ENCODE measurements around the gene FSHR.

Gene FSHR

DNA sequence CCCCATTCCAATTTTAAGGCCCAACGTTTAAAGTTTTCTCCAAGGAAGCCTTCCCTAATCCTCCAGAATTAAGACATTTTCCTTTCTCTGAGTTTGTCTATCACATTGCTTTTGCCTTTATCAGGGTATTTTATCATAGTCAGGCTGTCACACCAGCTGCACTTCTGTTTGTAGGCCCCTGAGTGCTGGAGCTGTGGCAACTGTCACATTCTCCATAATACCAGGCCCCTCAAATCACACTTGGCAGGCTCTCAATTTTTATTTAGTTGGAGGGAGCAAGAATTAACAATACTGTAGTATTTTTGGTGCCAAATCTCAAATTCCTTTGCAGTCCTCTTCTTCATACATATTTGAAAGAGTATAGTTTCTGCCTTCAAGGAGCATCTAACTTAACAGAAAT lies 122.2 kb downstream of the FSHR start:
- H3K27me3 ChIP-seq (replicated peaks; ENCODE audit: control insufficient read depth, insufficient read depth, low read length): no peaks in the 10 kb centered on the region
- no peaks in the 10 kb centered on the region for H3K9me3 ChIP-seq (ENCODE audit: control insufficient read depth, low read length)
- H3K4me1 ChIP-seq (ENCODE audit: control insufficient read depth, insufficient read depth, low read length): no peaks in the 10 kb centered on the region
- no peak for DNase-seq (ENCODE audit: low read depth)
- no peaks in the 10 kb centered on the region for H3K36me3 ChIP-seq (ENCODE audit: control insufficient read depth, insufficient read depth, low read length, severe bottlenecking)
- no peak overlapping the region for H3K9ac ChIP-seq (ENCODE audit: low read length)
- no peak overlapping the region for H3K4me3 ChIP-seq (ENCODE audit: low read length)

DNA sequence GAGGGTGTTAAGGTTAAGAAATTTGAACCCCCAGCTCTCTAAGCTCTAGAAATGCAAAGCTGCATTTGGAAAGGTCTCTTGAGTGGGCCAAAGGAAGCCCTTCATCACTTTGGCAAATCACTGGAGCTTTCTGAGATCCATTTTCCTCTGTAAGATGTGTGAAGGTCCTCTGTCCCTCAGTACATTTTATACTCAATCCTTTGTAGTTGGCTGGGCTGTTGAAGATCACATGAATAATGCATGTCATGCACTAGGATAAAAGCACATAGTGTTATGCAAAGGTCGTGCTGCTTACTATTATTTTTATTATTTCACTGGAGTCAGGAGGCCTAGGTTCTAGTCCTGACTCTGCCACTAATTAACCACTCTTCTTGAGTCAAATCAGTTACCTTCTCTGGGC lies 124.9 kb downstream of the FSHR start:
- H3K4me1 ChIP-seq (ENCODE audit: control insufficient read depth, insufficient read depth, low read length): no peaks in the 10 kb centered on the region
- no peaks in the 10 kb centered on the region for H3K36me3 ChIP-seq (ENCODE audit: control insufficient read depth, insufficient read depth, low read length, severe bottlenecking)
- no peak for DNase-seq (ENCODE audit: low read depth)
- no peaks in the 10 kb centered on the region for H3K27me3 ChIP-seq (replicated peaks; ENCODE audit: control insufficient read depth, insufficient read depth, low read length)
- no peak overlapping the region for H3K4me3 ChIP-seq (ENCODE audit: low read length)
- no peak overlapping the region for H3K9ac ChIP-seq (ENCODE audit: low read length)
- H3K9me3 ChIP-seq (ENCODE audit: control insufficient read depth, low read length): no peaks in the 10 kb centered on the region

DNA sequence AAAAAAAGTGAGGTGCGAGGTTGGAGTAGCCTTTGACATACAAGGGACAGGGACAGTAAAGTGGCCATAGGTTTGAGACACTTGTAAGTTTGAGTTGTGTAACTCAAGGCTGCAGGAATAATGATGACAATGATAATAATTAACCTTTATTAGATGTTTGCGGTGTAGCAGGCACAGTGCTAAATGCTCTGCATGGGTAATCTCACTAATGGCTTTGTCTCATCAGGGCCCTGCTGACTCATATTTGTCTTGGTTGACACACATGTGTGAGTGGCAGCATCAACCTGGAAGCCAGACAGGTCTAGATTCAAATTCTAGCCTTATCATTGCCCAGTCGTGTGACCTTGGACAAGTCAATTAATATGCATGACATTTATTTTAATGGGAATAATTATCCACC lies 126.2 kb downstream of the FSHR start:
- no peak overlapping the region for H3K9ac ChIP-seq (ENCODE audit: low read length)
- H3K4me3 ChIP-seq (ENCODE audit: low read length): no peak overlapping the region
- no peaks in the 10 kb centered on the region for H3K9me3 ChIP-seq (ENCODE audit: control insufficient read depth, low read length)
- no peak for DNase-seq (ENCODE audit: low read depth)
- H3K36me3 ChIP-seq (ENCODE audit: control insufficient read depth, insufficient read depth, low read length, severe bottlenecking): no peaks in the 10 kb centered on the region
- no peaks in the 10 kb centered on the region for H3K27me3 ChIP-seq (replicated peaks; ENCODE audit: control insufficient read depth, insufficient read depth, low read length)
- no peaks in the 10 kb centered on the region for H3K4me1 ChIP-seq (ENCODE audit: control insufficient read depth, insufficient read depth, low read length)

DNA sequence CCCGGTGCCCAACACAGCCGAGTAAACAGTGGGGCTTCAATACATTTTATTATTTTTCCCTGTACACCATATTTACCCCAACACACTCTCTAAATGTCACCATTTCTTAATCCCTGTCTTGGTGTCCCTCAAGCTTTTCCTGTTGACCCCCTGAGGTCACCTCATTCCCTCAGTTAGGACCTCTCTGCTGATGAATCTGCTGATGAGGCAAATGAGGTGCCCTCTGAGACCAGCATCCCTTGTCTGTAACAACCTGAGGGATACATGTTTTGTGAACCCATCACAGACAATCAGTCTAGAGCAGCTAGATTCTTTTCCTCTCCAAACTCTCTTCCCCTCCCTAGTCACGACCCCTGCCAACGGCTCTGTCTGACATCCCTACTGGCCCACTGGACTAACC lies 127.6 kb downstream of the FSHR start:
- H3K4me1 ChIP-seq (ENCODE audit: control insufficient read depth, insufficient read depth, low read length): no peaks in the 10 kb centered on the region
- H3K9me3 ChIP-seq (ENCODE audit: control insufficient read depth, low read length): no peaks in the 10 kb centered on the region
- H3K4me3 ChIP-seq (ENCODE audit: low read length): no peak overlapping the region

DNA sequence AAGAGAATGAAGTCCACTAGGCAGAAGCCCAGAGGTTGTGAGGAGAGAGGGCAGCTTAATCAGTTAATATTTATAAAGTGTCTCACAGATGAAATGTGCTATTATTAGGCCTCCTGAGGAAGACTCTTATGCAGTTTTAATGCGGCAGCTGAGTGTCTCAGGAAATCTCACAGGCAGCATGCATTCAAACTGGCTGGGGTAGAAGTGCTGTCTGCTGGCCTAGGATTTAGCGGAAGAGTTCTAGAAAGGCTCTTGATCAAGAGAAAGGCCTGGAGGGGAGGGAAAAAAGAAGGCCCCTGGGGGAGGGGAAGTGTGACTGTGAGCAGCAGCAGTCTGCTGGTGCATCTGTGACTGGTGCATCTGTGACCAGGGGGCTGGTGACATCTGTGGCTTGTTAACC lies 133.0 kb downstream of the FSHR start:
- DNase-seq (ENCODE audit: low read depth): no peak

More for the DNA sequence above, 127.6 kb downstream of the FSHR start:
- Histone ChIP-seq H3K9ac (ENCODE audit: low read length) (no peak overlapping the region), H3K36me3 (ENCODE audit: control insufficient read depth, insufficient read depth, low read length, severe bottlenecking) (no peaks in the 10 kb centered on the region), H3K27me3 (replicated peaks; ENCODE audit: control insufficient read depth, insufficient read depth, low read length) (no peaks in the 10 kb centered on the region)
- no peak for DNase-seq (ENCODE audit: low read depth)

DNA sequence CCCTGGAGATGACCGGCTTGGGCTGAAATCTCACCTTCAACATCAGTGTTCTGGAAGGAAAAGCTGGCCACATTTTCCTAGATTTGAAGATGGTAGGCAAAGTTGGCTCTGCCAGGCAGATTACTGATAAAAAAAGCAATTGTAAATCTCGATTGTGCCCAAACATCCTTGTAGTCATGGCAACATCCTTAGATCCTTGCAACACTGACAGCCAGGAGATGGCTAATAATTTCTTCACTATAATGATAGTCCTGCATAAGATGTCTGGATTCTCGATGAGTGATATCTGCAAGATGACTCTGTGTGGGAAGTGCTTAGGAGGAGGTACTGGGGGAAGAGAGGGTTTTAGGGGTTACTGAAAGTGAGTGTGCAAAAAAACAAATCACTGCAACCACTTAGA lies 149.1 kb downstream of the FSHR start:
- DNase-seq (ENCODE audit: low read depth): no peak
- Histone ChIP-seq H3K36me3 (ENCODE audit: control insufficient read depth, insufficient read depth, low read length, severe bottlenecking) (no peaks in the 10 kb centered on the region), H3K27me3 (replicated peaks; ENCODE audit: control insufficient read depth, insufficient read depth, low read length) (no peaks in the 10 kb centered on the region), H3K9ac (ENCODE audit: low read length) (no peak overlapping the region), H3K9me3 (ENCODE audit: control insufficient read depth, low read length) (no peaks in the 10 kb centered on the region), H3K4me1 (ENCODE audit: control insufficient read depth, insufficient read depth, low read length) (peaks cover 17% of the 10 kb centered on the region), H3K4me3 (ENCODE audit: low read length) (no peak overlapping the region)

More for the DNA sequence above, 133.0 kb downstream of the FSHR start:
- H3K4me1 ChIP-seq (ENCODE audit: control insufficient read depth, insufficient read depth, low read length): no peaks in the 10 kb centered on the region
- no peaks in the 10 kb centered on the region for H3K27me3 ChIP-seq (replicated peaks; ENCODE audit: control insufficient read depth, insufficient read depth, low read length)
- H3K4me3 ChIP-seq (ENCODE audit: low read length): no peak overlapping the region
- H3K36me3 ChIP-seq (ENCODE audit: control insufficient read depth, insufficient read depth, low read length, severe bottlenecking): no peaks in the 10 kb centered on the region
- no peaks in the 10 kb centered on the region for H3K9me3 ChIP-seq (ENCODE audit: control insufficient read depth, low read length)
- no peak overlapping the region for H3K9ac ChIP-seq (ENCODE audit: low read length)

DNA sequence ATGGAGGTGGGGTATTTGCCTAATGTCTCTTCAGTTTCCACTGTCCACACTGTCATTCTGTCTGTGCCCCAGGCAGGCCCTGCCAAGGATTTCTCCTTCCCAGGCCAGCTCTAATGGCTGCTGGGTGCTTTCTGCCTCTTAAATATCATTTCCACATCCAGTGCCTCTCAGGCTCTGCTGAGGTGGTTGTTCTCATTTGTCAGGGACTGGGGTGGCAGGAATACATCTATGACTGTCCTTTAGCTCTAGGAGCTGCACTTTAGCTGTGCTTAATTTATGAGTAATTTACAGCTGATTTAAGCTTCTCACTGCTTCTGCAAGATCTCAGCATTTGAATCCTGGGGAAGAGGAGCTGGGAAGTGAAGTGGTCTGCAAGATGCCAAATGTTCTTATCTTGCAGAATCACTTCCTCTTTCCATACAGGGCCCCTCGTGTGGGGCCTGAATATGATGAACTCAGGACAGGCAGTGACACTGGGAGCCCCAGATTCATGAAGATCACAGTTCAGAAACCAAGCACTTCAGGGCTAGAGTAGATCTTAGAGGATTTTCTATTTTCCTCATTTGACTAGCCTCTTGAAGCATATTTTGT lies 150.2 kb downstream of the FSHR start:
- H3K4me1 ChIP-seq (ENCODE audit: control insufficient read depth, insufficient read depth, low read length): peaks cover 23% of the 10 kb centered on the region
- no peak for DNase-seq (ENCODE audit: low read depth)
- H3K9me3 ChIP-seq (ENCODE audit: control insufficient read depth, low read length): no peaks in the 10 kb centered on the region
- H3K4me3 ChIP-seq (ENCODE audit: low read length): no peak overlapping the region
- H3K9ac ChIP-seq (ENCODE audit: low read length): no peak overlapping the region
- H3K27me3 ChIP-seq (replicated peaks; ENCODE audit: control insufficient read depth, insufficient read depth, low read length): no peaks in the 10 kb centered on the region
- H3K36me3 ChIP-seq (ENCODE audit: control insufficient read depth, insufficient read depth, low read length, severe bottlenecking): no peaks in the 10 kb centered on the region

DNA sequence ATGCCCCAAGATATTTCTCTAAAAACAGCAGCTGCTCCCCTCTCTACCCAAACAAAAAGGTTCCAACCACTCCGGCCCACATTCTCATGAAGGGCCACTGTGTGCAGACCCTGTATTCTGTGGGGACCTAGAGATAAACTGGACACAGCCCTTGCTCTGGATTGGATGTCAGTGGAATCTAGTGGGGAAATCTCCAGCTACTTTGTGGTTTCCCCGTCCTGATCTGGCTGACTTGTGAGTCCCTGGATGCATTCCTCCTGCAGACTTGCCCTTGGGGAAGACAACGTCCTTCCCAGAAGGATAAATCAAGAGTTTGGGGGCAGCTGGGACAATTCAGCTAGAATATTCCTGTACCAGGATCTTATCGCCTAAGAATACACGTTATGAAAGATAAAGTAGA lies 151.1 kb downstream of the FSHR start:
- no peaks in the 10 kb centered on the region for H3K36me3 ChIP-seq (ENCODE audit: control insufficient read depth, insufficient read depth, low read length, severe bottlenecking)
- H3K9ac ChIP-seq (ENCODE audit: low read length): no peak overlapping the region
- no peak overlapping the region for H3K4me3 ChIP-seq (ENCODE audit: low read length)
- no peak for DNase-seq (ENCODE audit: low read depth)
- H3K27me3 ChIP-seq (replicated peaks; ENCODE audit: control insufficient read depth, insufficient read depth, low read length): no peaks in the 10 kb centered on the region
- H3K4me1 ChIP-seq (ENCODE audit: control insufficient read depth, insufficient read depth, low read length): peaks cover 23% of the 10 kb centered on the region
- H3K9me3 ChIP-seq (ENCODE audit: control insufficient read depth, low read length): no peaks in the 10 kb centered on the region

DNA sequence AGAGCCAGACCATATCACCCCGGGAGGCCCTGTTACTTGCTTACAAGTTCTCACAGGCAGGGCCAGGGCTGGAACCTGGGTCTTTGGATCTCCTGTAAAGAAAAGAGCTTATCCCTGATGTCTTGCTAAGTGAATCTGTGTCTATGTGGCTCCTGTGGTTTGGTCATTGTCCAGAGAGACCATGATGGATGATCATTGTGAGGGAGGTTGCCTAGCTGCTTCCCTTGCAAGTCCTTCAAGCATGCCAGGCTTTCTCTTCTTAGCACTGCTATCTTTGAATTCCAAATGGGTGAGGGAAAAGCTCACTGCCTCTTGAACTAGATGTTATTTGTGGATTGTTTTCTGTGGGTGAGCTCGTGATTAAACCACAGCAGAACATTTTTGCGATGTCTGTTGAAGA lies 151.6 kb downstream of the FSHR start:
- Histone ChIP-seq H3K9me3 (ENCODE audit: control insufficient read depth, low read length) (no peaks in the 10 kb centered on the region), H3K4me3 (ENCODE audit: low read length) (no peak overlapping the region), H3K27me3 (replicated peaks; ENCODE audit: control insufficient read depth, insufficient read depth, low read length) (no peaks in the 10 kb centered on the region), H3K9ac (ENCODE audit: low read length) (no peak overlapping the region), H3K4me1 (ENCODE audit: control insufficient read depth, insufficient read depth, low read length) (peaks cover 23% of the 10 kb centered on the region), H3K36me3 (ENCODE audit: control insufficient read depth, insufficient read depth, low read length, severe bottlenecking) (no peaks in the 10 kb centered on the region)
- DNase-seq (ENCODE audit: low read depth): peak; percentile 1

DNA sequence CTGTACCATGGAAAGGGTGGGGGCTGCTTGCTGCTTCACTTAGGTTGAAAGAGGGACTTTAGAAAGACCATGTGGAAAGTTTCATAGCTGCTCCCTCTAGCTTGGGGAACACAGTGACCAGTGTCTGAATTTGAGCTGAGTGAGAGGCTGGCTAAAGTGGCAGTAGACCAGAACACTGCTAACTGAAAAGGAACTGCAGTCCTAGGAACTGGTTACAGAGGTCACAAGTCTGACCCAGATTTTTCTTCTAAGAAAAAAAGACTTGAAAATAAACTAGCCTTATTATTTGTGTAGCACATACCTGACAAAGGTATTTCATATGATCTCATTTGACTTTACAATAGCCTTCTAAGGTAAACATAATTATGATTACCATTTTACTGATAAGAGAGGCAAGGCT lies 153.6 kb downstream of the FSHR start:
- H3K4me1 ChIP-seq (ENCODE audit: control insufficient read depth, insufficient read depth, low read length): peaks cover 23% of the 10 kb centered on the region
- H3K4me3 ChIP-seq (ENCODE audit: low read length): no peak overlapping the region
- no peak overlapping the region for H3K9ac ChIP-seq (ENCODE audit: low read length)
- no peaks in the 10 kb centered on the region for H3K36me3 ChIP-seq (ENCODE audit: control insufficient read depth, insufficient read depth, low read length, severe bottlenecking)
- DNase-seq (ENCODE audit: low read depth): no peak
- H3K27me3 ChIP-seq (replicated peaks; ENCODE audit: control insufficient read depth, insufficient read depth, low read length): no peaks in the 10 kb centered on the region
- H3K9me3 ChIP-seq (ENCODE audit: control insufficient read depth, low read length): no peaks in the 10 kb centered on the region

DNA sequence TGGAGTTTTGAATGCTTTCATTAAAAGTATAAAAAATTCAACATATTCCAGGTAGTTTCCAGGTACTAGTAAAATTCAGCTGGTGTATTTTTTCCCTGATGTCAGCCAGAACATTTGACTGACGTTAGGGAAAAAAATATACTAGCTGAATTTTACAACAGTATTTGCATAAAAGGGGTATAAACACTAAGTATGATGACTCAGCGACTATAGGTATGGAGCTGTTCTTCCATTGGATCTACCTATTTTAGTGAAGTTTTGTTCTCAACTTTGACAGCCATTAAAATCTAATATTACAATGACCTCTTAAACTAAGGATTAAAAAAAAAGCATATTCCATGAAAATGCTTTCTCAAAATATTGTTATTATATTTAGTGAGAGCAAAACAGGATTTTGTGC lies 155.9 kb downstream of the FSHR start:
- no peak for DNase-seq (ENCODE audit: low read depth)
- H3K36me3 ChIP-seq (ENCODE audit: control insufficient read depth, insufficient read depth, low read length, severe bottlenecking): no peaks in the 10 kb centered on the region
- no peaks in the 10 kb centered on the region for H3K27me3 ChIP-seq (replicated peaks; ENCODE audit: control insufficient read depth, insufficient read depth, low read length)
- no peak overlapping the region for H3K4me3 ChIP-seq (ENCODE audit: low read length)
- no peaks in the 10 kb centered on the region for H3K9me3 ChIP-seq (ENCODE audit: control insufficient read depth, low read length)
- H3K4me1 ChIP-seq (ENCODE audit: control insufficient read depth, insufficient read depth, low read length): peaks cover 23% of the 10 kb centered on the region
- H3K9ac ChIP-seq (ENCODE audit: low read length): no peak overlapping the region

DNA sequence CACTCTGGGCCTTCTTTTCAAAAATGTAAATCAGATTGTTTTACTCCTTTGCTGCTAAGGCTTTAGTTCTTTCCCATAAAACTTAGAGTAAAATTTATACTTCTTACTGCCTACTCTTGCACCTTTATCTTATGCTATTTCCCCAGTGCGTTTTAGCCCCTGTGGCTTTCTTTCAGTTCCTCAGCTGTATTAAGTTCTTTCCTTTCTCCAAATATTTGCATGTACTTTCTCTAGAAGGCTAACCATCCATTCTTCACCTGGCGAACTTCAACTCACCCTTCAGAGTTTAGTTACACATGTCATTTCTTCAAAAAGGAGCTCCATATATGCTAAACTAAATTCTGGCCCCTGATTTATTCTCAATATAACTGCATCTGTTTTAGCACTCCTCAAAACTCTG lies 160.7 kb downstream of the FSHR start:
- H3K27me3 ChIP-seq (replicated peaks; ENCODE audit: control insufficient read depth, insufficient read depth, low read length): no peaks in the 10 kb centered on the region
- no peaks in the 10 kb centered on the region for H3K36me3 ChIP-seq (ENCODE audit: control insufficient read depth, insufficient read depth, low read length, severe bottlenecking)
- H3K4me1 ChIP-seq (ENCODE audit: control insufficient read depth, insufficient read depth, low read length): no peaks in the 10 kb centered on the region
- H3K9me3 ChIP-seq (ENCODE audit: control insufficient read depth, low read length): no peaks in the 10 kb centered on the region
- DNase-seq (ENCODE audit: low read depth): no peak
- no peak overlapping the region for H3K4me3 ChIP-seq (ENCODE audit: low read length)
- H3K9ac ChIP-seq (ENCODE audit: low read length): no peak overlapping the region

Measured in adipocyte (in vitro differentiated cells).